ENCODE results near the gene KLF1. TPM values are rescaled to one million over a fixed set of nuclear protein-coding genes. Genes with fewer than 3 reads are reported as not detected.
"Not testable (repeated sequence)": the region's sequence is repeated elsewhere in the genome, so short reads cannot be mapped to it uniquely, and the experiment has no call there.

KLF1 gene
- total RNA-seq, 2 experiments from 2014 or later: 0.16 TPM; not detected in 1

DNA sequence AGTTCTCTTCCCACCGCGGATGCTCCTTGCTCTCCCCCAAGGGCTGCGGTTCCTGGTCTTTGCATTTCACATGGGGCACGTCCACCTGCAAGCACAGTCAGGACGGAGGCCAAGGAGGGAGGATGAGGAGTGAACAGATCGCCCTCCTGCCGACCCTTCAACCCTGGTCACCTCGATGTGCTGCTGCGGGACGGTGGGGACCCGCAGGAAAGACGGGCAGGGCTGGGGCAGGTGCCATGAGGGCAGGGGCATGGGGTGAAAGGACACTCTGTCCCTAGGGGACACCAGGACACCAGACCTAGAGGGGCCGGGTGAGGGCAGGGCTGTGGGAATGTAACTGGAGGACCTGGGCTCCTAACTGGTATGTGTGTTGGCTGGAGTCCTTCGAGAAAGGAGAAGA, 31.3 kb upstream of the KLF1 start:
- DNase-seq (ENCODE audit: low spot score): no peak
- Histone ChIP-seq H3K9me3 (ENCODE audit: low read length) (no peaks in the 10 kb centered on the region), H2AFZ (ENCODE audit: low read length) (no peak overlapping the region), H3K9me2 (ENCODE audit: insufficient read depth, low read length) (no peaks in the 10 kb centered on the region), H3K4me3 (ENCODE audit: low read depth, low read length, poor library complexity, severe bottlenecking) (no peak overlapping the region), H3K4me1 (ENCODE audit: insufficient read depth, low read length, poor library complexity, severe bottlenecking) (peaks cover 12% of the 10 kb centered on the region), H3K27ac (ENCODE audit: low read depth, low read length, poor library complexity, severe bottlenecking) (no peak overlapping the region), H3K4me2 (ENCODE audit: low read length) (no peak overlapping the region), H3K36me3 (ENCODE audit: insufficient read depth, low read length) (peaks cover 23% of the 10 kb centered on the region), H3K79me2 (ENCODE audit: insufficient read depth, low read depth, low read length) (no peaks in the 10 kb centered on the region), H4K20me1 (ENCODE audit: insufficient read depth, low read length) (no peaks in the 10 kb centered on the region)
- intact Hi-C loops (cut with micrococcal nuclease; ENCODE audit: unreplicated experiment): no loop called here
- BruUV-seq (replicated peaks): no TSS peak
- POLR2A ChIA-PET: no interaction called here
- TF ChIP-seq CTCF (conservative IDR thresholded peaks at IDR 0.05; ENCODE audit: low read length): no peak
- no peak for TF ChIP-seq EZH2phosphoT487 (IDR thresholded peaks at IDR 0.05; ENCODE audit: borderline replicate concordance, low read depth, low read length)
- CTCF ChIA-PET (ENCODE audit: unreplicated experiment): no interaction called here

DNA sequence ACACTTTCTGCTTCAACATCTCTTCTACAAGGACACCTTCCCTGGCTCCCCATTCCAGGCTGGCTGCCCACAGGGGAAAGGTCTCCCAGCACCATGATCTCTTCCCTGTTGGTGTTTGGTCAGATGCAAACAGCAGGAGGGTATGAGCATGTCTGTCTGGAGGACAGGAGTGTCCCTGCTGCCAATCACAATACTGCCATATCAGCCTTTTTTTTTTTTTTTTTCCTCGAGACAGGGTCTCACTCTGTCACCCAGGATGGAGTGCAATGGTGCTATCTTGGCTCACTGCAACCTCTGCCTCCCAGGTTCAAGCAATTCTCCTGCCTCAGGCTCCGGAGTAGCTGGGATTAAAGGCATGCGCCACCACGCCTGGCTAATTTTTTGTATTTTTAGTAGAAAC, 28.9 kb upstream of the KLF1 start:
- H3K79me2 ChIP-seq (ENCODE audit: insufficient read depth, low read depth, low read length); H3K4me3 ChIP-seq (ENCODE audit: low read depth, low read length, poor library complexity, severe bottlenecking); H3K27ac ChIP-seq (ENCODE audit: low read depth, low read length, poor library complexity, severe bottlenecking); H4K20me1 ChIP-seq (ENCODE audit: insufficient read depth, low read length); intact Hi-C loops (cut with micrococcal nuclease; ENCODE audit: unreplicated experiment); DNase-seq (ENCODE audit: low spot score); H2AFZ ChIP-seq (ENCODE audit: low read length); H3K4me2 ChIP-seq (ENCODE audit: low read length); CTCF ChIA-PET (ENCODE audit: unreplicated experiment); H3K36me3 ChIP-seq (ENCODE audit: insufficient read depth, low read length); BruUV-seq (replicated peaks); POLR2A ChIA-PET; H3K9me2 ChIP-seq (ENCODE audit: insufficient read depth, low read length); H3K9me3 ChIP-seq (ENCODE audit: low read length): not testable (repeated sequence)
- H3K4me1 ChIP-seq (ENCODE audit: insufficient read depth, low read length, poor library complexity, severe bottlenecking): peaks cover 12% of the 10 kb centered on the region

DNA sequence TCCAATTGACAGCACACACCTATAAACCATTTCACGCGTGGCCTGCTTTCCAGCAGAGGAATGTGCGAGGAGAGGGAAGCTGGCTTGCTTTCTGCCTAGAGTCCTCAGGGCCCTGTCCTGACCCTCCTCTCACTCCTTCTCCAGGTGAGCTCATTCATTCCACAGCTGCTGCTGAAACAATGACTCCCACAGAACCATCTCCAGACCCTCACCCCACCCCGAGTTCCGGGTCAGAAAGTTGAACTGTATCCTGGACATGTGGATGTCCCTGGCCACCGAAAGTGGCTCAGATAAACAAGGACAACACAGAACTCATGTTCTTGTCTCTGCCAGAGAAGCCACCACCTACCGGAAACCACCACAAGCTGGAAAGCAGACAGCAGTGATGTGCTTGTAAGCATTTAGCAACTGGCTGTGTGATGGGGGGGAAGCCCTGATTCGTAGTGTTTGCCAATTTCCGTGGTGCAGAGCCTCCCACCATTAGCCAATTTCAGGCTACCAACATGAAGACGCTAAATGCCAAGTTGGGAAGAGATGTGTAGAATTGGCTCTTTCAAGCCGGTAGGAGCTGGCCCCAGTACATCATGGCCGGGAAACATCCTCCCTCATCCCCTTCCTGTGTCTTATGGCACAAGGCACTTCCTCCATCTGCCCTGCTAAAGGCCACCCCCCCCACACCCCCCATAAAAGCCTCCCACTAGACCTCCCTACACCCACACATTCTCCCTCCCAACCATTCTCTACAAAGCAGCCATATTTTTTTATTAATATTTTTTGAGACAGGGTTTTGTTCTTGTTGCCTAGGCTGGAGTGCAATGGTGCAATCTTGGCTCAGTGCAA, 27.1 kb upstream of the KLF1 start:
- POLR2A ChIA-PET: interaction anchor here (1.0 kb wide), 1 partner anchor 33 kb away, joined by 3 read pairs; the partner anchor contains the start of gene DNASE2
- Histone ChIP-seq H3K4me1 (ENCODE audit: insufficient read depth, low read length, poor library complexity, severe bottlenecking) (peaks cover 7% of the 10 kb centered on the region), H3K27ac (ENCODE audit: low read depth, low read length, poor library complexity, severe bottlenecking) (no peak overlapping the region), H3K4me2 (ENCODE audit: low read length) (peak overlapping the region; percentile 4; the same call in 1 of the 2 replicates), H3K4me3 (ENCODE audit: low read depth, low read length, poor library complexity, severe bottlenecking) (no peak overlapping the region), H2AFZ (ENCODE audit: low read length) (no peak overlapping the region), H3K9me2 (ENCODE audit: insufficient read depth, low read length) (no peaks in the 10 kb centered on the region), H3K79me2 (ENCODE audit: insufficient read depth, low read depth, low read length) (no peaks in the 10 kb centered on the region), H3K36me3 (ENCODE audit: insufficient read depth, low read length) (no peaks in the 10 kb centered on the region), H3K9me3 (ENCODE audit: low read length) (no peaks in the 10 kb centered on the region), H4K20me1 (ENCODE audit: insufficient read depth, low read length) (no peaks in the 10 kb centered on the region)
- BruUV-seq (replicated peaks): no TSS peak
- TF ChIP-seq EZH2phosphoT487 (IDR thresholded peaks at IDR 0.05; ENCODE audit: borderline replicate concordance, low read depth, low read length): no peak
- TF ChIP-seq CTCF (conservative IDR thresholded peaks at IDR 0.05; ENCODE audit: low read length): no peak
- intact Hi-C loops (cut with micrococcal nuclease; ENCODE audit: unreplicated experiment): no loop called here
- CTCF ChIA-PET (ENCODE audit: unreplicated experiment): no interaction called here
- peak; percentile 19 for DNase-seq (ENCODE audit: low spot score)

Measured in OCI-LY7 (cell line).